IMR-90 (cell line): Measurements from ENCODE around the gene PLEKHG1. TPM values are rescaled to one million over a fixed set of nuclear protein-coding genes. Genes with fewer than 3 reads are reported as not detected.

Source experiments
- ATAC-seq: fragments of 200-7000 bp; cut with Tn5 transposase; 2 replicates; pipeline ENCODE4 v1.9.1; 2020; ENCODE audit warnings: low read depth, mild to moderate bottlenecking, moderate library complexity
- BruUV-seq: library from RNA; stranded (reverse); fragments of 400-500 nt; replicated peaks from 2 replicates; lab custom pipeline; 2021; lab: Mats Ljungman, UMichigan
- CTCF ChIA-PET: fragments of 300-600 bp; formaldehyde crosslinking; extraction: SDS; loops from one replicate; lab custom pipeline; 2021; ENCODE audit warnings: antibody characterized with exemption; lab: Yijun Ruan, JAX
- POLR2A ChIA-PET: fragments of 300-600 bp; sonication (Branson Sonifier 250); formaldehyde crosslinking; loops from one replicate; lab custom pipeline; 2022; ENCODE audit warnings: antibody characterized with exemption; ENCODE audit not compliant: unreplicated experiment; lab: Charles Lee
- DNase-seq: peaks from one replicate; pipeline ENCODE4 v3.0.0; 2013
- H2AFZ ChIP-seq: replicated peaks from 2 replicates; pipeline ENCODE3; 2013; ENCODE audit warnings: low read length, mild to moderate bottlenecking; ENCODE audit not compliant: poor library complexity
- H2AK5ac ChIP-seq: 2 replicates; pipeline ENCODE4 v1.6.1; 2013; ENCODE audit warnings: low read depth, low read length, inconsistent platforms
- H2AK9ac ChIP-seq: replicated peaks from 2 replicates; pipeline ENCODE3; 2013; ENCODE audit warnings: mild to moderate bottlenecking, low read depth, low read length, moderate library complexity; ENCODE audit not compliant: poor library complexity
- H2BK120ac ChIP-seq: 2 replicates; pipeline ENCODE4 v1.6.1; 2013; ENCODE audit warnings: low read depth, low read length, inconsistent platforms
- H2BK15ac ChIP-seq: 3 replicates; pipeline ENCODE4 v1.6.1; 2013; ENCODE audit warnings: low read depth, low read length, inconsistent platforms
- H2BK20ac ChIP-seq: 2 replicates; pipeline ENCODE4 v1.6.1; 2013; ENCODE audit warnings: low read depth, mild to moderate bottlenecking, inconsistent platforms, low read length, moderate library complexity
- H2BK5ac ChIP-seq: 2 replicates; pipeline ENCODE4 v1.6.1; 2013; ENCODE audit warnings: mild to moderate bottlenecking, low read depth, low read length, inconsistent platforms; ENCODE audit not compliant: poor library complexity, severe bottlenecking
- H3K14ac ChIP-seq: replicated peaks from 2 replicates; pipeline ENCODE4 v1.6.1; 2013; ENCODE audit warnings: low read depth, low read length, inconsistent platforms
- H3K18ac ChIP-seq: 2 replicates; pipeline ENCODE4 v1.6.1; 2013; ENCODE audit warnings: low read depth, low read length, control low read depth
- H3K23ac ChIP-seq: 2 replicates; pipeline ENCODE4 v1.6.1; 2013; ENCODE audit warnings: low read depth, low read length, inconsistent platforms
- H3K27ac ChIP-seq: 2 replicates; pipeline ENCODE4 v1.5.1; 2013; ENCODE audit warnings: mild to moderate bottlenecking, control low read depth, low read length; ENCODE audit not compliant: insufficient read depth
- H3K27me3 ChIP-seq: 2 replicates; pipeline ENCODE4 v1.6.1; 2013; ENCODE audit warnings: low read length; ENCODE audit not compliant: control insufficient read depth, insufficient read depth
- H3K36me3 ChIP-seq: 2 replicates; pipeline ENCODE4 v1.6.1; 2013; ENCODE audit warnings: low read length, mixed read lengths; ENCODE audit not compliant: control insufficient read depth, insufficient read depth
- H3K4ac ChIP-seq: 2 replicates; pipeline ENCODE4 v1.6.1; 2013; ENCODE audit warnings: low read depth, low read length, inconsistent platforms
- H3K4me1 ChIP-seq: 2 replicates; pipeline ENCODE4 v1.6.1; 2013; ENCODE audit warnings: low read length, mixed read lengths; ENCODE audit not compliant: control insufficient read depth, insufficient read depth
- H3K4me2 ChIP-seq: 2 replicates; pipeline ENCODE4 v1.6.1; 2013; ENCODE audit warnings: low read depth, mild to moderate bottlenecking, control low read depth, low read length, moderate library complexity
- H3K4me3 ChIP-seq: 2 replicates; pipeline ENCODE4 v1.5.1; 2013; ENCODE audit warnings: low read depth, mild to moderate bottlenecking, control low read depth, low read length, moderate library complexity; ENCODE audit not compliant: insufficient read depth
- H3K56ac ChIP-seq: 2 replicates; pipeline ENCODE4 v1.6.1; 2013; ENCODE audit warnings: low read length, inconsistent platforms; ENCODE audit not compliant: insufficient read depth; ENCODE audit errors: extremely low read depth
- H3K79me1 ChIP-seq, 2 experiments: 2 replicates each; pipeline ENCODE4 v1.6.1; 2013; ENCODE audit warnings: low read length in 2 of 2, inconsistent platforms in 1 of 2, low read depth in 1 of 2
- H3K9ac ChIP-seq: 2 replicates; pipeline ENCODE4 v1.6.1; 2013; ENCODE audit warnings: low read depth, low read length, control low read depth
- H3K9me1 ChIP-seq: 2 replicates; pipeline ENCODE4 v1.6.1; 2013; ENCODE audit warnings: low read length, inconsistent platforms; ENCODE audit not compliant: insufficient read depth
- H3K9me3 ChIP-seq: 2 replicates; pipeline ENCODE4 v1.6.1; 2013; ENCODE audit warnings: low read length; ENCODE audit not compliant: control insufficient read depth, insufficient read depth
- H4K20me1 ChIP-seq: 2 replicates; pipeline ENCODE4 v1.6.1; 2013; ENCODE audit warnings: low read length, inconsistent platforms; ENCODE audit not compliant: insufficient read depth
- H4K5ac ChIP-seq: 2 replicates; pipeline ENCODE4 v1.6.1; 2013; ENCODE audit warnings: mild to moderate bottlenecking, low read depth, low read length, control low read depth
- H4K8ac ChIP-seq, 2 experiments: 2 replicates each; pipeline ENCODE4 v1.6.1; 2013; ENCODE audit warnings: low read depth in 2 of 2, low read length in 2 of 2, control low read depth in 1 of 2, inconsistent platforms in 1 of 2
- H4K91ac ChIP-seq: 2 replicates; pipeline ENCODE4 v1.6.1; 2013; ENCODE audit warnings: low read depth, low read length, inconsistent platforms; ENCODE audit not compliant: insufficient read depth
- CEBPB ChIP-seq: IDR thresholded peaks from 2 replicates; pipeline ENCODE4 v1.6.1; 2012; ENCODE audit warnings: low read depth, low read length, improper control_type of control experiment
- FOS ChIP-seq: fragments of 150-350 bp; IDR thresholded peaks from 2 replicates; pipeline ENCODE4 v1.6.1; 2016; ENCODE audit warnings: low read depth, low read length
- WGBS, 2 experiments: methylation state at CpG; one replicate each; pipeline versions ENCODE4 v1.1.5 to v1.1.7; 2013; ENCODE audit warnings: missing lambda C conversion rate in 2 of 2; ENCODE audit not compliant: insufficient read length in 1 of 2; ENCODE audit errors: extremely low coverage in 2 of 2; 5-methylcytosine and 5-hydroxymethylcytosine counted together
- dilution Hi-C: fragments of 300-500 bp; cut with HindIII; formaldehyde crosslinking; loops from one replicate; pipeline ENCODE4 v1.14.3; 2018; ENCODE audit warnings: low sequenced_read_pairs; ENCODE audit not compliant: unreplicated experiment
- in situ Hi-C: fragments of 300-500 bp; cut with MboI; formaldehyde crosslinking; loops from 3 replicates; pipeline ENCODE4 v1.14.3; 2019; ENCODE audit warnings: low sequenced_read_pairs, inconsistent platforms, mixed read lengths
- intact Hi-C: fragments of 100-400 bp; cut with micrococcal nuclease; formaldehyde crosslinking; loops from 2 replicates; pipeline ENCODE4 v1.10.0; 2022
- polyA plus RNA-seq, 3 experiments: library from polyadenylated mRNA; depleted of rRNA; stranded (reverse); fragments of >200 nt; gene quantifications; 2 replicates each; pipeline ENCODE4 v1.2.3, GENCODE V29; 2012; ENCODE audit warnings: low replicate concordance in 1 of 3
- total RNA-seq: library from RNA; depleted of rRNA; stranded (reverse); fragments of >200 nt; gene quantifications from 2 replicates; pipeline ENCODE4 v1.2.3, GENCODE V29; 2012
- TF ChIP-seq, protein P1 (sequence below): fragments of 150-350 bp; IDR thresholded peaks from 2 replicates; pipeline ENCODE4 v1.6.1; 2016; ENCODE audit warnings: low read depth, mild to moderate bottlenecking, low read length, moderate library complexity, borderline replicate concordance
- TF ChIP-seq, protein P2 (sequence below): conservative IDR thresholded peaks from 2 replicates; pipeline ENCODE4 v1.5.1; 2012; ENCODE audit warnings: mild to moderate bottlenecking, low read depth, low read length, improper control_type of control experiment
- TF ChIP-seq, protein P3 (sequence below): fragments of 150-350 bp; IDR thresholded peaks from 2 replicates; pipeline ENCODE4 v1.6.1; 2017; ENCODE audit warnings: mild to moderate bottlenecking, antibody characterized with exemption, low read length, low read depth

PLEKHG1 gene
- total and polyA plus RNA-seq, 2 of the 4 experiments (the other 2 are of a cell fraction), result 0.09 to 0.36 TPM

DNA sequence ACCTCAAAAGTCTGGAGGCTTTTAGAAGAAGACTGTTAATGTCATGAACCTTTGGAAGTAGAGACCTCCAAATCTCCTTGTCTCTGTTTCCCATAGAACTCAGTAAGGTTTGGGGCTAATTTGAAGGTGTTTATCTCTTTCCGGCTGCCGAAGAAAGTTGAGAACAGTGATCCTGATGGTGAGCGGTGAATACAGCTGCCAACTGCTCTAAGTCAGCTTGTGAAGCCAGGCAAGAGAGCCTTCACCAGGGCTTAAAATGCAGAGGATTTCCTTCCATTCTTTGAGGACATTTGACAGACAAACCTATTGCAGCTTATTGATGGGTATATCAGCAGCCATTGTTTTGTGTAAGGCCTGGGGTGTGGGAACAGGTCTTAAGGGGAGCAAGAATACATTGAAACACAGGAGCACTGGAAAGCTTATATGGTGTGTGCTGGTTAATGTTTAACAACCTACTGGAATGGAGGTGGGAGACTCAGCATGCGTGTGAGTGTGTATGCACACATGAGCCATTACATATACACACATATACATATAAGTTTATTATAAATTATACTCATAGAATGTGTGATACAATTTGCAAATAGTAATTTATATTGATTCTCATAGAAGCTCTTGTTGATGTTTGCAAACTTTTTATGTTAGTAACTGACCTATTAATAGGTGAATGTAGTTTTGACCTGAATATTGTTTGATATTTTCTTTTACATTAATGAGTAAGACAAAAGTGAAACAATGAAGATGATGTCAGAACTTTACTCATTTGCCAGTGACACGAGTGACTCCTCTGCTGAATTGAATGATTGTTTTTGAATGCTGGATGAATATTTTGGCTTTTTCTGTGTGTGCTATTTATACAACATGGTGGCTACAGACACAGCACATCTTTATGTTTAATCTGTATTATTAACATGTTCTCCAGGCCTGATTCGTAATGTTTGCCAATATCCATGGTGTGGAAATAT lies 18.1 kb downstream of the PLEKHG1 start:
- Histone ChIP-seq H3K23ac (no peak overlapping the region), H2BK120ac (no peak overlapping the region), H2AK9ac (no peak overlapping the region), H4K20me1 (no peaks in the 10 kb centered on the region), H3K4me2 (no peak overlapping the region), H3K4ac (no peak overlapping the region), H3K14ac (no peak overlapping the region), H3K27ac (no peak overlapping the region), H3K9me1 (no peaks in the 10 kb centered on the region), H3K27me3 (peaks cover 3% of the 10 kb centered on the region; the same call in 1 of the 2 replicates), H3K36me3 (no peaks in the 10 kb centered on the region), H2BK15ac (no peak overlapping the region), H3K18ac (no peak overlapping the region), H3K56ac (no peak overlapping the region), H4K8ac (no peak overlapping the region), H3K79me1 (no peaks in the 10 kb centered on the region), H3K4me1 (no peaks in the 10 kb centered on the region), H3K9ac (no peak overlapping the region), H2BK20ac (no peak overlapping the region), H4K91ac (no peak overlapping the region), H2BK5ac (no peak overlapping the region), H3K4me3 (no peak overlapping the region), H2AK5ac (no peak overlapping the region), H3K9me3 (no peaks in the 10 kb centered on the region), H2AFZ (no peak overlapping the region), H4K5ac (no peak overlapping the region)
- DNase-seq, result no peak
- ChIA-PET CTCF (no interaction called here), POLR2A (no interaction called here)
- dilution Hi-C loops, result no loop called here
- intact Hi-C loops, result no loop called here
- WGBS, 2 experiments, result 100% methylated on average over 3 of the region's 6 CpGs; no CpG with 5 or more reads in 1 of the 2 experiments
- no peak for ATAC-seq
- TF ChIP-seq, protein P1, sequence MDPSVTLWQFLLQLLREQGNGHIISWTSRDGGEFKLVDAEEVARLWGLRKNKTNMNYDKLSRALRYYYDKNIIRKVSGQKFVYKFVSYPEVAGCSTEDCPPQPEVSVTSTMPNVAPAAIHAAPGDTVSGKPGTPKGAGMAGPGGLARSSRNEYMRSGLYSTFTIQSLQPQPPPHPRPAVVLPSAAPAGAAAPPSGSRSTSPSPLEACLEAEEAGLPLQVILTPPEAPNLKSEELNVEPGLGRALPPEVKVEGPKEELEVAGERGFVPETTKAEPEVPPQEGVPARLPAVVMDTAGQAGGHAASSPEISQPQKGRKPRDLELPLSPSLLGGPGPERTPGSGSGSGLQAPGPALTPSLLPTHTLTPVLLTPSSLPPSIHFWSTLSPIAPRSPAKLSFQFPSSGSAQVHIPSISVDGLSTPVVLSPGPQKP, result no peak
- TF ChIP-seq, protein P2, sequence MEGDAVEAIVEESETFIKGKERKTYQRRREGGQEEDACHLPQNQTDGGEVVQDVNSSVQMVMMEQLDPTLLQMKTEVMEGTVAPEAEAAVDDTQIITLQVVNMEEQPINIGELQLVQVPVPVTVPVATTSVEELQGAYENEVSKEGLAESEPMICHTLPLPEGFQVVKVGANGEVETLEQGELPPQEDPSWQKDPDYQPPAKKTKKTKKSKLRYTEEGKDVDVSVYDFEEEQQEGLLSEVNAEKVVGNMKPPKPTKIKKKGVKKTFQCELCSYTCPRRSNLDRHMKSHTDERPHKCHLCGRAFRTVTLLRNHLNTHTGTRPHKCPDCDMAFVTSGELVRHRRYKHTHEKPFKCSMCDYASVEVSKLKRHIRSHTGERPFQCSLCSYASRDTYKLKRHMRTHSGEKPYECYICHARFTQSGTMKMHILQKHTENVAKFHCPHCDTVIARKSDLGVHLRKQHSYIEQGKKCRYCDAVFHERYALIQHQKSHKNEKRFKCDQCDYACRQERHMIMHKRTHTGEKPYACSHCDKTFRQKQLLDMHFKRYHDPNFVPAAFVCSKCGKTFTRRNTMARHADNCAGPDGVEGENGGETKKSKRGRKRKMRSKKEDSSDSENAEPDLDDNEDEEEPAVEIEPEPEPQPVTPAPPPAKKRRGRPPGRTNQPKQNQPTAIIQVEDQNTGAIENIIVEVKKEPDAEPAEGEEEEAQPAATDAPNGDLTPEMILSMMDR, result no peak
- TF ChIP-seq FOS, result no peak
- no peak for TF ChIP-seq CEBPB
- TF ChIP-seq, protein P3, sequence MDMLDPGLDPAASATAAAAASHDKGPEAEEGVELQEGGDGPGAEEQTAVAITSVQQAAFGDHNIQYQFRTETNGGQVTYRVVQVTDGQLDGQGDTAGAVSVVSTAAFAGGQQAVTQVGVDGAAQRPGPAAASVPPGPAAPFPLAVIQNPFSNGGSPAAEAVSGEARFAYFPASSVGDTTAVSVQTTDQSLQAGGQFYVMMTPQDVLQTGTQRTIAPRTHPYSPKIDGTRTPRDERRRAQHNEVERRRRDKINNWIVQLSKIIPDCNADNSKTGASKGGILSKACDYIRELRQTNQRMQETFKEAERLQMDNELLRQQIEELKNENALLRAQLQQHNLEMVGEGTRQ, result no peak
- in situ Hi-C loops, result no loop called here
- BruUV-seq, result no TSS peak
